Left kidney (tissue), 2 donors: ENCODE data around the gene APOH. TPM values are rescaled to one million over a fixed set of nuclear protein-coding genes. Genes with fewer than 3 reads are reported as not detected.

ENCODE experiments used
- DNase-seq: peaks from one replicate; pipeline ENCODE4 v3.0.0-alpha.2; 2013
- polyA plus RNA-seq: library from polyadenylated mRNA; unstranded; fragments of 120-200 nt; gene quantifications from one replicate; pipeline ENCODE4 v1.2.1, GENCODE V29; 2013; ENCODE audit not compliant: insufficient read length

APOH gene
- polyA plus RNA-seq, 1 donor: not detected

DNA sequence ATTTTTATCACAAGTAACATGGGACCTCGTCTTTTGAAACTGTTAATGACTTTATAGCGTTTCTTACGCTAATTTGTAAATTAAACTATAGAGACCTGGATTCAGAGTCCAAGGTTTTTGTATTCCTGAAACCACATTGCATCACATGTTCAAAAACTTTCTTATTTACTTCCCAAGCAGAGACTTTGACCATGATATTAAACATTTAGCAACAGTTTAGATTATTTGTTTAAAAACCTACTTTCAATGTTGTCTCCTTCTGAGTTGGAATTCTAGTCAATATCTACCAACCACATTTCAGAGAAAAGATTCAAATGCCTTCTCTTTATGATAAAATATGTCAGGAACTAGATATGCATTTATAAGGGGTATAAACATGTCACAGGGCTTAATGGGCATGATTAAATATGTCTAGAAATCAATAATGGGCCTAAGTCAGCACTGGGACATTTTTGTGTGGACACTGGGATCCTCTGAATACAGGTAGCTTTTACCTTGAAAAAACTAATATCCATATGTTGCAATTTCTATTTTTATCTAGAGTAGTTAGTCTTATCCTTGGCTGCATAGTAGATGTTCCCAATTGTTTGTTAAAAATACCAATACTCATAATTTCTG, 6.3 kb upstream of the APOH start:
- no peak for DNase-seq

DNA sequence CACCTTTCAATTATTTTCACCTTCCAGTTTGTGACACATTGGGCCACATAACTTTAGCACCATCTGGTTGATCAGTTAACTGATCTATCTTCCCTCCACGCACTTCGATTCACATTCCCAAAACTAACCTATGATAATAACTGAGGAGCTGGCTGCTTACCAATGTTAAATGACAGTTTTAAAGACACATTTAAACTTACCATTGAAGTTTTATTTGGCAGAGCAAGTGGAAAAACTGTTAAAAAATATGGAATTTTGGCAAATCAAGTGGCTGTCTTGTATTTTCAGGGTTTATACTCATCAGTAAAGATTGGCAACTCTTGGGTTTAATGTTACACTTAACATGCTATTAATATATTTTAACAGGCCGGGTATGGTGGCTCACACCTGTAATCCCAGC, 5.4 kb upstream of the APOH start:
- no peak for DNase-seq

GRCh38 chr17:66233023-66233753, 4.0 kb upstream of the APOH start:
- no peak for DNase-seq

DNA sequence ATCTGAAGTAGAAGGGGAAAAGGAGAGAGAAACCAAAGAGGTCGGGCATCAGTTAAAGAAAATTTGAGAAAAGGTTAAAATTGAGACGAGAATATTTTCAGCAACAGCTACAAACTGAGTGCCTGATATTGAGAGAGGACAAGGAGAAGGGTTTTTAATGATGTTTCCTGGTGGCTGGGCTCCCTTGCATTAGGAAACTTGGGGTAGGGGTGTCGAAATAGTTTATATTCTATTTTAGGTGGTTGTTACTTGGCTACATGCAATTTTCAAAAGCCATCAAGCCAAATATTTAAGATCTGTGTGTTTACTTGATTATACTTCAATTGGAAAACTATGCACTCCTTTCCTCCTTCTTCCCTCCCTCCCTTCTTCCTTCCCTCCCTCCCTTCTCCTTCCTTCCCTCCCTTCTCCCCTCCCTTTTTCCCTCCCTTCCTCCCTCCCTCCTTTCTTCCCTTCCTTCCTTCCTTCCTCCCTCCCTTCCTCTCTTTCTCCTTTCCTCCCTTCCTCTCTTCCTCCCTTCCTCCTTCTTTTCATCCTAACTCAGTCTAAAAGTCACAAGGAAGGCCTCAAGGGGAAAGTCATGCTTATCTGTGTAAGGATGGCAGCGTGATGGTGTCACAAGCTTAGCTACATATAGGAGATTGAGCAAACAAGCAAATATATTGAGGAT, 1.8 kb upstream of the APOH start:
- DNase-seq: no peak

DNA sequence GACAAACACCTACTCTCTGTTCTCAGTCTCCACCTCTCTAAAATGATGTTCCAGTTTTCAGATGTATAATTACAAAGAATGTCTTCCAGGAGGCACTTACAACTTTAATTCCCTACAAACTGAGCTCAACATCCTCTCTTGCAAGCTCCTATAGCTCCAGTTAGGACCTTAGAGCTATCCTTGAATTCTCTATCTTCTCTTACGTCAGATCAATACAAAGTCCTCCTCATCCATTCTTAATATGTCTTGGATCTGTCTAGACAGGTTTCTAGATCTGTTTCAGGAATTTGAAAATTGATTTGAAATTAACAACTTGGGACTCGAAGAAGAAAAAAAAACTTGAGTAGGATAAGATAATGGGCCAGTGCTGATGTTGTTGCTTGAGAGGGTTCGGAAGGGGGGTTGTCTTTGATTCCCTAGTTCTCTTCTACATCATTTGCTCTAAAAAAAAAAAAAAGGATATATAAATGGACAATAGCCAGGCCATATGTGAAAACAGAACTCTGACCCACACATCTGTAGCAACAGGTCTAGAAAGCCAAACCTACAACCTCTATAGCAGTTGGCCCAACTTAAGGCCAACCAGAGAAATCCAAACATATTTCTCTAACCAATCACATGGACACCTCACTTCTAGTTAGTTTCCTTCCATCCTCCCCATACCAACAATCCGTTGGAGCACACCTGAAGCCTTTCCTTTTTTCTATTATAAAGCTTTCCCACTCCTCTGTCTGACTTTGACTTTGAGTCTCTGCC, 746 bp upstream of the APOH start:
- no peak for DNase-seq

- no peak for DNase-seq
Observed at GRCh38 chr17:66227212-66228045, 1.8 kb downstream of the APOH start.

- no peak for DNase-seq
Observed at GRCh38 chr17:66222798-66223350, 6.3 kb downstream of the APOH start.

- no peak for DNase-seq
Observed at GRCh38 chr17:66221755-66222530, 7.3 kb downstream of the APOH start.

DNA sequence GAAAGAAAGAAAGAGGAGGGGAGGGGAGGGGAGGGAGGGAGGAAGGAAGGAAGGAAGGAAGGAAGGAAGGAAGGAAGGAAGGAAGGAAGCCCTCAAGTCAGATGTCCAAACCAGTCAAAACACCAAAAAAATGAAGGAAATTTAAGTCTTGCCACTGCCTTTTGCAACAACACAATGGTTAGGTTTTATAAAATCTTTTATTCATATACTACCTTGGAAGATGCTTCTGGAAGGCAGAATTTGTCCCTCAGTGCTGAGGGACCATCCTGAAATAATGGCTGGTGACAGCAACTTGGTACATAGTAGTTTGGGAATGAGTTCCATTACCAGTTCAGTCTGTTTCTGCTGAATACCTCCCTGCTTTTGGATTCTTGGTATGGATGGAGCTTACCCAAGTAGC, 7.9 kb downstream of the APOH start:
- DNase-seq: no peak

- no peak for DNase-seq
Observed at GRCh38 chr17:66220079-66220835, 9.0 kb downstream of the APOH start.

DNA sequence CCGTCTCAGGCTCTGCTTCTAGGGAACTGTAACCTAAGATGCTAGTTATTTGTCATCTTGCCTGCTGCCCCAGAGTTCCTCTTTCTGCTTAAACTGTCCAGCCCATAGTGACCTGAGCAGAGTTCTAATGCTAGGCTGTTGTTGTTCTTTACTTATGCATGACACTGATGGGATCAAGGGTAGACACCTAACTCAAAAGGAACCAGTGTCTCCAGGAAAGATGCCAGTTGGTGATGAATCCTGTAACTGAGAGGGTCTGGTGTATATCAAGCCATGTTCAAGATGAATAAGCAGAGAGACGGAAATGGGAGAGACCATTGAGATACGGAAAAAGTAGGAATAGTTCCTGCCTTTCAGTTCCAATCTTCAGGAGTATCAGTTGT, 13.7 kb downstream of the APOH start:
- DNase-seq: no peak

DNA sequence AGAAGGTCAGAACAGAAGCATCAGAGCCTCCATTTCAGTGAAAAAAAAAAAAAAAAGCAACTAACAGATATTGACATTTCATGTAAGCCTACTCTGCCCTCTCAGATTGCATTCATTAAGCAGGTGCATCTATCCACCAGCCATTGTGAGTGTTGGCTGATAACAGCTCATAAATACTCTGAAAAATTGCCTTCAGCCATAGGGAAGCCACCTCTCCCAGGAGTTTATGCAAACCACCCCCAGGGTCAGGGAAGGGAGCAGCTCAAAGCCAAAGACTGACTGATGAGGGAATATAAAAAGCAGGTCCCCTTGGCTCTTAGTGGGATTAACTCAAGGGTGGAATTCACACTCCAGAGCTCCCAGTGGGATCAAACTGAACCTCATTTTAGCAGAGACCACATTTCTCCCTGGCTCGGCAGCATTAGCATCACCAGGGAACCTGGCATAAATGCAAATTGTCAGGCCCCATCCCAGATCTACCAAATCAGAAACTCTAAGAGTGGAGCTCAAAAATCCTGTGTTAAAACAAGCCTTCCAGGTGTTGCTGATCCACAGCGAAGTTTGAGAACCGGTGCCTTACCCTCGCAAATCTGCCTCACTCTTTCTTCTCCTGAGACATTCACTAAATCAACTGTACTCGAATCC, 14.2 kb downstream of the APOH start:
- no peak for DNase-seq

GRCh38 chr17:66211047-66211810, 18.0 kb downstream of the APOH start:
- DNase-seq: no peak

GRCh38 chr17:66210208-66210574, 19.0 kb downstream of the APOH start:
- DNase-seq: no peak

DNA sequence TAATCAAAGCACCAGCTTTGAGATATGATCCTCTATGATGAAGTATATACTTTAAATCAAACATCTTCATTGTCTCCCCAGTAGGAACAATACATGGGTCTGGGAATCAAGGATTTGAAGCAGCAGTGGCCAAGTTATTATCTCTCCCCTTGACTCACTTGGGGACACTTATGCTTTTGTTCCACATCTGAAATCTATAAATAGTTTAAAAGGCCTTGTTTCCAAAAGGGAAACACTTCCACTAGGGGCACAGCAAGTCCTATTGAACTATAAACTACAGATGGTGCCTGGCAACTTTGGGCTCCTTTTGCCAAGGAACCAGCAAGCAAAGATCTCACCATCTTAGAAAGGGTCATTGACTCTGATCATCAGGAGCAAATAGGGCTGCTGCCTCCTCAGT, 21.3 kb downstream of the APOH start:
- no peak for DNase-seq

DNA sequence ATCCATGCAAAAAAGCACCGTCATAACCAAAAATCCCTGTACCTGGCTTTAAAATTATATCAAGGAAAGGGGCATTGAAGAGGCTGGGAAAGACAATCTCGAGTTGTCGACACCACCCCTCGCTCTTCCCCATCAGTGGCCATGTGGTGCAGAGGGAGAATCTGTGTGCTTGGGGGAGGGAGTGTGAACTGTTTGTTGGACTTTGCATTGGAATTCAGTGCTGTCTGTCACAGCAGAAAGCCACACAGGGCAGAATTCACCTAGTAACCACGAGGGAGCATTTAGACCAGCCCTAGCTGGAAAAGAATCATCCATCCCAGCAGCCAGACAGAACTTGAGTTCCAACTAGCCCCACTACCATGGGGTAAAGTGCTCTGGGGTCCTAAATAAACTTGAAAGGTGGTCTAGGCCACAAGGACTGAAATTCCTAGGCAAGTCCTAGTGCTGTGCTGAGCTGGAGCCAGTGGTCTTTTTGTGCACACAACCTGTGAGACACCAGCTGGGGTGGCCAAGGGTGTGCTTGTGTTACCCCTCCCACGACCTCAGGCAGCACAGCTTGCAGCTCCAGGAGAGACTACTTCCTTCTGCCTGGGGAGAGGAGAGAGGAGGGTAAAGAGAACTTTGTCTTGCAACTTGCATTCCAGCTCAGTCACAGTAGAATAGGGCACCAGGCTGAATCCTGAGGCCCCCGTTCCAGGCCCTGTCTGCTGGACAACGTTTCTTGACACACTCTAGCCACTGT, 25.8 kb downstream of the APOH start:
- DNase-seq: no peak

GRCh38 chr17:66200685-66201092, 28.5 kb downstream of the APOH start:
- DNase-seq: peak; percentile 75

DNA sequence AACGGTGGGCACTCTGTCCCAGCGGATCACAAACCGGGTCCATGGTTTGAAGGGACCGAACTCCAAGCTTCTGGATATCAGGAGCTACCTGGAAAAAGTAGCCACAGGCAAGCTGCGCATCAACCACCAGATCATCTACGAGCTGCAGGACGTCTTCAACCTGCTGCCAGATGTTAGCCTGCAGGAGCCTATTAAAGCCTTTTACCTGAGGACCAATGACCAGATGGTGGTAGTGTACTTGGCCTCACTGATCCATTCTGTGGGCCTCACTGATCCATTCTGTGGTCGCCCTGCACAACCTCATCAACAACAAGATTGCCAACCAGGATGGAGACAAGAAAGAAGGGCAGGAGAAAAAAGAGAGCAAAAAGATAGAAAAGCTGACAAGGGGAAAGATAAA, 31.0 kb downstream of the APOH start:
- DNase-seq: no peak
